GM12878 (cell line): ENCODE measurements around the gene CNPY1. TPM values are rescaled to one million over a fixed set of nuclear protein-coding genes. Genes with fewer than 3 reads are reported as not detected.
A peak's percentile ranks its signal among the peaks of the same experiment; 100 is the strongest.

ENCODE experiments used
- ATAC-seq: fragments of 200-7000 bp; cut with Tn5 transposase; 3 replicates; pipeline ENCODE4 v1.9.1; 2020; ENCODE audit warnings: mild to moderate bottlenecking, moderate library complexity
- BruUV-seq: library from RNA; stranded (reverse); fragments of 400-500 nt; replicated peaks from 2 replicates; lab custom pipeline; 2021; lab: Mats Ljungman, UMichigan
- CTCF ChIA-PET: fragments of 300-600 bp; sonication (Branson Sonifier 250); formaldehyde crosslinking; extraction: SDS; loops from one replicate; lab custom pipeline; 2021; ENCODE audit warnings: inconsistent platforms; lab: Yijun Ruan, JAX
- POLR2A ChIA-PET: fragments of 350-600 bp; formaldehyde crosslinking; extraction: SDS; loops from one replicate; lab custom pipeline; 2021; ENCODE audit warnings: inconsistent platforms; lab: Charles Lee
- RAD21 ChIA-PET: fragments of 300-600 bp; sonication (Branson Sonifier 250); formaldehyde crosslinking; loops from one replicate; lab custom pipeline; 2023; ENCODE audit warnings: antibody characterized with exemption; ENCODE audit not compliant: unreplicated experiment; lab: Charles Lee
- SMC1A ChIA-PET: fragments of 300-600 bp; sonication (Branson Sonifier 250); formaldehyde crosslinking; loops from one replicate; lab custom pipeline; 2023; ENCODE audit not compliant: unreplicated experiment, uncharacterized antibody; lab: Charles Lee
- DNase-seq: peaks from one replicate; pipeline ENCODE4 v3.0.0-alpha.2; 2011; ENCODE audit warnings: low read depth, low spot score
- FAIRE-seq: peaks from 3 replicates; lab custom pipeline; 2011; peaks lifted over from hg19 to GRCh38; lab: Jason Lieb, UNC
- H2AFZ ChIP-seq: 2 replicates; pipeline ENCODE4 v1.6.0; 2011; ENCODE audit warnings: low read depth, low read length, control low read depth; ENCODE audit not compliant: control insufficient read depth
- H3K27ac ChIP-seq: 2 replicates; pipeline ENCODE4 v1.5.1; 2011; ENCODE audit warnings: control low read depth; ENCODE audit not compliant: control insufficient read depth, insufficient read depth
- H3K27me3 ChIP-seq, 2 experiments: replicated peaks in 1 of 2; 2 replicates each; pipeline versions ENCODE4 v1.6.0 to v1.6.1; 2011; ENCODE audit warnings: low read length in 1 of 2; ENCODE audit not compliant: control insufficient read depth in 2 of 2, insufficient read depth in 2 of 2
- H3K36me3 ChIP-seq, 2 experiments: 2 replicates each; pipeline ENCODE4 v1.5.1; 2011; ENCODE audit warnings: low read length in 1 of 2; ENCODE audit not compliant: control insufficient read depth in 2 of 2, insufficient read depth in 2 of 2
- H3K4me1 ChIP-seq: 2 replicates; pipeline ENCODE4 v1.6.1; 2011; ENCODE audit warnings: mild to moderate bottlenecking, low read length, moderate library complexity, mixed read lengths; ENCODE audit not compliant: control insufficient read depth, insufficient read depth
- H3K4me2 ChIP-seq: 2 replicates; pipeline ENCODE4 v1.6.0; 2011; ENCODE audit warnings: control low read depth; ENCODE audit not compliant: control insufficient read depth, insufficient read depth
- H3K4me3 ChIP-seq: fragments of 200-600 bp; sonication (generic); 2 replicates; pipeline ENCODE4 v1.5.1; 2016
- H3K79me2 ChIP-seq: 2 replicates; pipeline ENCODE4 v1.6.0; 2011; ENCODE audit warnings: low read length; ENCODE audit not compliant: control insufficient read depth, insufficient read depth
- H3K9ac ChIP-seq: 2 replicates; pipeline ENCODE4 v1.8.0; 2011; ENCODE audit warnings: low read length, control low read depth, mixed read lengths; ENCODE audit not compliant: control insufficient read depth, insufficient read depth
- H3K9me3 ChIP-seq: replicated peaks from 3 replicates; pipeline ENCODE4 v1.5.1; 2011; ENCODE audit warnings: mild to moderate bottlenecking, low read length; ENCODE audit not compliant: control insufficient read depth, insufficient read depth
- H4K20me1 ChIP-seq: 2 replicates; pipeline ENCODE4 v1.6.0; 2011; ENCODE audit not compliant: control insufficient read depth, insufficient read depth
- CREM ChIP-seq: IDR thresholded peaks from 2 replicates; pipeline ENCODE4 v1.6.1; 2014; ENCODE audit warnings: antibody characterized with exemption, low read depth
- EZH2 ChIP-seq: IDR thresholded peaks from 2 replicates; pipeline ENCODE4 v1.6.1; 2012; ENCODE audit warnings: low read depth, mild to moderate bottlenecking, control low read depth, inconsistent platforms, low read length, borderline replicate concordance; ENCODE audit not compliant: control insufficient read depth
- GABPA ChIP-seq: IDR thresholded peaks from 2 replicates; pipeline ENCODE4 v1.6.1; 2014; ENCODE audit warnings: antibody characterized with exemption, low read depth, mild to moderate bottlenecking, inconsistent platforms
- IKZF2 ChIP-seq, 2 experiments: fragments of 450-650 bp; IDR thresholded peaks; 2 replicates each; pipeline ENCODE4 v1.6.1; 2017; ENCODE audit warnings: mild to moderate bottlenecking in 2 of 2, moderate library complexity in 2 of 2
- SIX5 ChIP-seq: IDR thresholded peaks from 2 replicates; pipeline ENCODE4 v1.6.1; 2011; ENCODE audit warnings: mild to moderate bottlenecking, low read depth, low read length, moderate library complexity; ENCODE audit not compliant: severe bottlenecking
- SUZ12 ChIP-seq: fragments of 200-600 bp; sonication (generic); IDR thresholded peaks from one replicate; pipeline ENCODE4 v1.6.1; 2018; ENCODE audit warnings: antibody characterized with exemption, mild to moderate bottlenecking; ENCODE audit not compliant: unreplicated experiment
- ZBTB4 ChIP-seq: fragments of 450-650 bp; formaldehyde crosslinking; IDR thresholded peaks from 2 replicates; pipeline ENCODE4 v1.4.0; 2022; ENCODE audit warnings: mild to moderate bottlenecking, moderate library complexity
- WGBS: methylation state at CpG from one replicate; pipeline ENCODE4 v1.1.6; 2016; ENCODE audit warnings: low lambda C conversion rate; ENCODE audit not compliant: insufficient replicate concordance, insufficient coverage; ENCODE audit errors: missing lambda C conversion rate; 5-methylcytosine and 5-hydroxymethylcytosine counted together
- in situ Hi-C: fragments of 300-500 bp; cut with MboI; formaldehyde crosslinking; loops from 9 replicates; pipeline ENCODE4 v1.14.3; 2018; ENCODE audit warnings: mixed read lengths
- intact Hi-C: fragments of 100-400 bp; cut with micrococcal nuclease; formaldehyde crosslinking; loops from one replicate; pipeline ENCODE4 v1.14.2; 2022; ENCODE audit not compliant: unreplicated experiment
- polyA plus RNA-seq, 11 experiments: library from polyadenylated mRNA; depleted of rRNA in 4 of 11; unstranded in 6 of 11; stranded (reverse) in 5 of 11; fragments of >200 nt; fragmentation: Nextera tagmentation in 4 of 11; fragmentation: Illumina TruSeq in 1 of 11; extraction: Ambion mirVana in 4 of 11; extraction: Trizol in 1 of 11; gene quantifications; 1 replicate in 1 of 11; 2 replicates in 10 of 11; pipeline versions ENCODE4 v1.2.1 to v1.2.3, GENCODE V29; 2011 to 2016; ENCODE audit warnings: inconsistent platforms in 2 of 11, missing spikeins in 2 of 11, low read depth in 1 of 11
- total RNA-seq, 4 experiments: library from RNA; depleted of rRNA in 3 of 4; stranded (reverse); fragments of >200 nt in 3 of 4; fragmentation: Illumina TruSeq in 1 of 4; extraction: Trizol in 1 of 4; gene quantifications; 2 replicates each; pipeline versions ENCODE4 v1.2.1 to v1.2.3, GENCODE V29; 2013 to 2021

Gene CNPY1
- total and polyA plus RNA-seq, 10 of the 15 experiments (the other 5 are each of a cell fraction or from before 2014, with no cell fraction given), result not detected

- TF ChIP-seq ZBTB4 (CRISPR knock-in tag) (no peak), CREM (no peak), SUZ12 (no peak), SIX5 (no peak), GABPA (no peak)
- TF ChIP-seq, all 136 proteins: peak for 0
These were observed 37.0 kb downstream of the CNPY1 start (continued) for GRCh38 chr7:155509359-155509724.

- POLR2A ChIA-PET, result no interaction called here
- intact Hi-C loops, result no loop called here
- CTCF ChIA-PET, result no interaction called here
- 24% methylated on average over 29 of the region's 29 CpGs for WGBS
- H2AFZ ChIP-seq, result no peak overlapping the region
- peaks cover 1 to 18% of the 10 kb centered on the region in 2 experiments for H3K27me3 ChIP-seq
- TF ChIP-seq EZH2 (peak; percentile 53; the same call in 1 of the 2 replicates), IKZF2 (IDR thresholded peaks at IDR 0.05) (no peak)
- H3K79me2 ChIP-seq, result no peaks in the 10 kb centered on the region
- no peaks in the 10 kb centered on the region for H3K4me1 ChIP-seq
- H3K27ac ChIP-seq, result no peak overlapping the region
- SMC1A ChIA-PET, result no interaction called here
- ATAC-seq (no peak), FAIRE-seq (no peak), DNase-seq (no peak)
- no peak overlapping the region for H3K9ac ChIP-seq
- H3K4me2 ChIP-seq, result no peak overlapping the region
- H3K9me3 ChIP-seq, result no peaks in the 10 kb centered on the region; the same call in 2 of the 3 replicates
- in situ Hi-C loops, result no loop called here
- H4K20me1 ChIP-seq, result no peaks in the 10 kb centered on the region
- no TSS peak for BruUV-seq
- no peaks in the 10 kb centered on the region for H3K36me3 ChIP-seq
- no peak overlapping the region for H3K4me3 ChIP-seq
- RAD21 ChIA-PET, result no interaction called here
These were observed 37.7 kb downstream of the CNPY1 start for GRCh38 chr7:155508376-155509358.
